Iris pigment epithelial cell (primary cell): ENCODE results near the gene RHNO1.
"Not testable (repeated sequence)": the region's sequence is repeated elsewhere in the genome, so short reads cannot be mapped to it uniquely, and the experiment has no call there.

ENCODE experiments used
- DNase-seq: peaks from one replicate; pipeline ENCODE4 v3.0.0-alpha.2; 2011; ENCODE audit warnings: low read depth

The RHNO1 gene

DNA sequence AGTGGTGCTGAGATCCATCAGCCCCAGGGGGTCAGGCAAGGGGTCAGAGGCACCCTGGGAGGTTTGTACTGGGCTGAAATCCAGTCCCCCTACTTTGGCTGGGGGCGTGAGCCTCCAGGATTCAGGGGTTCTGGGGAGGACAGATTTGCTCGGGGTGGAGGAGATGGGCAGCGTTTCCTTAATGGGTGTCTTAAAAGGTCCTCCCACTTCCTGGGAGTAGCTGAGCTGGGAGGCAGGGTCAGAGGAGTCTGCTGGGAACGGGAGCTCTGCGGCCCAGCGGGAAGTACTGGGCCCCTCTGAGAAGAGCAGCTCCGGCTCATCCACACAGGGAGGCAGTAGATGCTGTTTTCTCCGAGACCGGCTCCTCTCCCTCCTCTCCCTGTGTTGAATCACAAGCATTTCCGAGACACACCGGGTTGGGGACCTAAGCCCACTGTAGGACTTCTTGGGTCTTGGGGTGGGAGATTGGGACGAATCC lies 18.0 kb upstream of the RHNO1 start:
- peak; percentile 12 for DNase-seq

DNA sequence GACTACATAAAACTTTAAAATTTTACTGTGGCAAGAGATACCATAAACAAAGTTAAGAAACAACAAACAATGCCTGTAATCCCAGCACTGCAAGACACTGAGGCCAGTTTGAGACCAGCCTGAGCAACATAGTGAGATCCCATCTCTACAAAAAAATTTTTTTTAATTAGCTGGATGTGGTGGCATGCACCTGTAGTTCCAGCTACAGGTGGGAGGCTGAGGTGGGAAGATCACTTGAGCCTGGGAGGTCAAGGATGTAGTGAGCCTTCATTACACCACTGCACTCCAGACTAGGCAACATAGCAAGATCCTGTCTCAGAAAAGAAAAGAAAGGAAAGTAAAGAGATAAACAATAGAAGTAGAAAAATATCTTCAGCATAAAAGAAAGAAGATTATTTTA lies 16.9 kb upstream of the RHNO1 start:
- DNase-seq, result no peak

DNA sequence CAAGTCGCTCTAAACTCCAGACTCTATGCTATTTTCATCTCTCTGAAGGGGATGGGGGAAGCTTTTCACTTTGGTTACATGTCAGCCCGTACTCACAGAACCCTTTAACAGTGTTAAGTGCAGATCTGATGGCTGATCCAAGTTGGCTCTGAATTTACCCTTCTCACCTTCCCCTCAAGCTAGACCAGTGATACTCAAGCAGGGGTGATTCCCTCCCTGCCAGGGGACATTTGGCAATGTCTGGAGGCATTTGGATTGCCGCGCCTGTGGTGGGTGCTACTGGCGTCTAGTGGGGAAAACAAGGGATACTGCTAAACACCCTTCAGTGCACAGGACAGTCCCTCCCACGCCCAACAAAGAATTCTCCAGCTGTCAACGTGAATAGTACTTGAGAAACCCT lies 14.1 kb upstream of the RHNO1 start:
- DNase-seq, result no peak

DNA sequence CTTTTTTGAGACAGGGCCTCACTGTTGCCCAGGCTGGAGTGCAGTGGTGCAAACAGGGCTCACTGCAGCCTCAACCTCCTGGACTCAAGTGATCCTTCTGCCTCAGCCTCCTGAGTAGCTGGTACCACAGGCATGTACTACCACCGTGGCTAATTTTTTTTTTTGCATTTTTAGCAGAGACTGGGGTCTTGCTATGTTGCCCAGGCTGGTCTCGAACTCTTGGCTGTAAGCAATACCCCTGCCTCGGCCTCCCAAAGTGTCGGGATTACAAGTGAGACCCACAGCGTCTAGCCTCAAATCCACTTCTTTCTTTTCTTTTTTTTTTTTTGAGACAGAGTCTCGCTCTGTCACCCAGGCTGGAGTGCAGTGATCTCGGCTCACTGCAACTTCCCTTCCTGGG lies 13.6 kb upstream of the RHNO1 start:
- DNase-seq, result not testable (repeated sequence)

DNA sequence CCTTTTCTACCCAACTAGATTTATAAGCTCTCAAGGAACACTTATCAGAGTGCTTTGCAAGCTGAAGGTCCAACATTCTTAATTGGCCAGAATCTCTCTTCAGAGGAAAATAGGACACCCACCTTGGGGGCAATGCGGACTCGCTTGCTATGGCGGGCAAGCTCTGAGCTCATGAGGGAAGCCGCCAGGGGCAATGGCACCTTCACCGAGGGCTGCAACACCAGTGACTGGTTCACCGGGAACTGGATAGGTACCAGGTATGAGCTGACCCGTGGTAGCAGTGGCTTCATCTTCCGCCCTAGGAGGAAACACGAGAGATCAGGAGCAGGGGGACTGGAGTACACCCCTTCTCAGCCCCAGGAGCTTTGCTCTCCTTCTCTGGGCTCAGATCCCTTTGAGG lies 12.8 kb upstream of the RHNO1 start:
- DNase-seq, result no peak

DNA sequence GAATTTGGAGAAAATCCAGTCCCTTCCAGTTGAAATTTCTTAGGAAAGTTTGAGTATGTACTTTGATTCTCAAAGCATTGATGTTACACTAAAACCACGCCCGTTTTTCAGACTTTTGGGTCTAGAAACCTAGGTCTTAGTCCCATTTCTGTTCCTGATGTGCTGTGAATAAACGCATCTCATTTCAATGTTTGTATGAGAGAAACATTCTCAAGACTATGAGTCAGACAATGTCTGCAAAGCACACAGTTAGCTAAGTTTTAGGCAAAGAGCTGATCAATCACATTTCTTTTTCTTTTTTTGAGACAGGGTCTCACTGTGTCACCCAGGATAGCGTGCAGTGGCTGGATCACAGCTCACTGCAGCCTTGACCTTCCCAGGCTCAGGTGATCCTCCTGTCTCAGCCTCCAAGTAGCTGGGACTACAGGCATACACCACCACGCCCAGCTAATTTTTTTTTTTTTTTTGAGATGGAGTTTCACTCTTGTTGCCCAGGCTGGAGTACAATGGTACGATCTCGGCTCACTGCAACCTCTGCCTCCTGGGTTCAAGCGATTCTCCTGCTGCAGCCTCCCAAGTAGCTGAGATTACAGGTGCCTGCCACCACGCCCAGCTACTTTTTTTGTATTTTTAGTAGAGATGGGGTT lies 7.9 kb upstream of the RHNO1 start:
- DNase-seq, result peak; percentile 66

DNA sequence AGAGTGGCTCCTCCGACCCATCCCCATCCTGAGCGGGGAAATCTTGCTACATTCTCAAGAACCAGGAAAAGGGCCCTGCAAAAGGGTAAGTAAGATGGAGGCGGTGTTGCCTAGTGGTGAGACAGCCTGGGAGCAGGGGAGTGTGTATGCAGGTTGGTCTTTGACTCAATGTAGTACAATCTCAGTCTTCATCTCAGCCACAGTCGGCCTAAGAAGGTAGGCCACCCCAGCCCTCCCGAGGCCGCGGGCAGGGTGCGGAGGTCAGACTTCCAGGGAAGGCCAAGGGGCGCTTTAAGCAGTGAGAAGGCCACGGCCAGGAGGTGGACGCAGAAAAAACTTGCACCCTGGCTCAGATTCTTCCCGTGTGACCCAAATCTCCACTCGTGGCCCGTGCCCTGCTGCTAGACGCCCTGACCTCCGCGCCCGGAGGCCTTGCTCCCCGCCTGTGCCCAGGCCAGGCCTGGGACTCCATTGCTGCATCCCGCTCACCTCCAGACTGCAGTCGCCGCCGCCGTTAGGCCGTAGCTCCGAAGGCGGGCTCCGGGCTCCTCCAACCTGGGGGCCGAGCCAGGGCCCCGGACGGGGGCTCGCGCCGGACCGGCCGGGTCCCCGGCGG lies 484 bp upstream of the RHNO1 start:
- peak; percentile 29 for DNase-seq

DNA sequence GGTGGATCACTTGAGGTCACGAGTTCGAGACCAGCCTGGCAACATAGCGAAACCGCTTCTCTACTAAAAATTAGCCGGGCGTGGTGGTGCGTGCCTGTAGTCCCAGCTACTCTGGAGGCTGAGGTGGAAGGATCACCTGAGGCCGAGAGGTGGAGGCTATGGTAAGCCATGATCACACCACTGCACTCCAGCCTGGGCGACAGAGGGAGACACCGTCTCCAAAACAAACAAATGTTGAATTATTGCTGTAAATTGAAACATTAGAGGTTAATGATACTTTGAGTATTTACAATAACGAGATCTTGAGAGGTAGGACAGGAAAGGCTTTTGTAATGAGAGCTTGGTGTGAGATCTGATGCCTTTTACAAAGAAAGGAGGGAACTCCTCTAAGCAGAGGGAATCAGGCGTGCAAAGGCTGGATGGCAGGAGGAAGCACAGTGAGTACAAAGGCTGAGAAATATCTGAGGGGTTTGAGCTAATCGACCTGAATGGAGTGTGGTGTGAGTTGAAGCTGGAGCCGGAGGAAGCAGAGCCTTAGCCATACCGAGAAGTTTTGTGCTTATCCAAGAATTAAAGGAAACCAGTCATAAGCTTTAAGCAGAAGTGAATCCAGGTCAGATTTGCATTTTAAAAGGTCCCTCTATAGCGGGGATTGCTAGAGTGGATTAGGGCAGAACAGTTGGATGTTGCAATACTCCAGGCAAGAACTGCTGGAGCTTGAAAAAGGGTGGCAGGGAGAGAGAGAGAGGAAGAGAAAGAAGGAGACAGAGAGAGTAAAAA lies 1.1 kb downstream of the RHNO1 start:
- peak; percentile 82 for DNase-seq

DNA sequence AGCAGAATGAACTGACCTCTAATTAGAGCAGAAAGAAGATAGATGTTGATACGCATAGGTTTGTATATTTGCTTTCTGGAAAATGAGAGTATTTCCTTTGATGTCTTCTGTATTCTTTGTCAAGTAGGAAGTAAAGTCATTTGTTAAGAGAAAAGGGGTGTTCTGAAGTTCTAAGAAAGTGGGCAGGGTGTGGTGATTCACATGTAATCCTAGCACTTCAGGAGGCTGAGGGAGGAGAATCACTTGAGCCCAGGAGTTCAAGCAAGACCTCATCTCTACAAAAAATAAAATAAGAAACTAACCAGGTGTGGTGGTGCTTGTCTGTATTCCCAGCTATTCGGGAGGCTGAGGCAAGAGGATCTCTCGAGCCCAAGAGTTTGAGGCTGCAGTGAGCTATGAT lies 2.8 kb downstream of the RHNO1 start:
- peak; percentile 34 for DNase-seq

DNA sequence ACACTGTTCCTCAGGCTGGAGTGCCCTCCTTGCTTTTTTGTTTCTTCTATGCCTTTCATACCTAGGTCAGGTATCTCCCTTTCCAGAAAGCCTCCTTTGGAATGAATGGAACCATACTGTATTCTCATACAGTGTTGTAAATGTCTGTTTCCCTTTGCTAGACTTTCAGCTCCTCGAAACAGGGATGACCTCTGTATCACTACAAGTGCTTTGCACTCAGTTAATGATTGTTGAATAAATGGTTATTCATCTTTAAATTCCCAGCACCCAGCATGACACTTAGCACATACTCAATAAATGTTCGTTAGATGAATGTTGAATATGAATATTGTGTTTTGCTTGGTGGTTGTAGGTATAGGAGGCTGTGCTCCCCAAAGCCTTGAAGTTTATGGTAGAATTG lies 7.8 kb downstream of the RHNO1 start:
- DNase-seq, result no peak

DNA sequence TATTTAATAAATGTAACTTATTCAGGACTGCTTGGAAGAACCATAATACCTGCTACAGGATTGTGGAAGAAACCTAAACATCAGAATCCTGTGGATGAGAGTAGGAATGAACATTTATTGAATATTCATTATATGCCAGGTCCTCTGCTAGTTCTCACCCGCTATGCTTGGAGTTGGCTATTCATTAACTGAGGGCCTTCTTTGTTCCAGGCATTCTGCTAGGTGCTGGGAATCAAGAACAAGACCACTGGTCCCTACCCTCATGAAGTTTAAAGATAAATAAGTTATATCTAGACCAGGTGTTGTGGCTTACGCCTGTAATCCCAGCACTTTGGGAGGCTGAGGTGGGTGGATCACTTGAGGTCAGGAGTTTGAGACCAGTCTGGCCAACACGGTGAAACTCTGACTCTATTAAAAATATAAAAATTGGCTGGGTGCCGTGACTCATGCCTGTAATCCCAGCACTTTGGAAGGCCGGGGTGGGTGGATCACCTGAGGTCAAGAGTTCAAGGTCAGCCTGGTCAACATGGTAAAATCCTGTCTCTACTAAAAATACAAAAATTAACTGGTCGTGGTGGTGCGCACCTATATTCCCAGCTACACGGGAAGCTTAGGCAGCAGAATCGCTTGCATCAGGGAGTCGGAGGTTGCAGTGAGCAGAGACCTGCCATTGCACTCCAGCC lies 9.9 kb downstream of the RHNO1 start:
- DNase-seq, result no peak

DNA sequence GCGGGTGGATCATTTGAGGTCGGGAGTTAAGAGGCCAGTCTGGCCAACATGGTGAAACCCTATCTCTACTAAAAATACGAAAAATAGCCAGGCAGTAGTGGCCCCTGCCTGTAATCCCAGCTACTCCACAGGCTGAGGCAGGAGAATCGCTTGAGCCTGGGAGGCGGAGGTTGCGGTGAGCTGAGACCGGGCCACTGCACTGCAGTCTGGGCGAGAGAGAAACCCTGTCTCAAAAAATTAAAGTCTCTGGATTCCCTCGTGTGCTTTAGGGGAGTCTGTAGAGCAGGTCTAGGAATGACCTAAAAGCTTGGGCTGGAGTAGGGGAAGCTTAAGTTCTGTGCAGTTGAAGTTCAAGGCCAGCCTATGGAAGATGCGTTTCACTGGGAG lies 13.0 kb downstream of the RHNO1 start:
- DNase-seq, result no peak

DNA sequence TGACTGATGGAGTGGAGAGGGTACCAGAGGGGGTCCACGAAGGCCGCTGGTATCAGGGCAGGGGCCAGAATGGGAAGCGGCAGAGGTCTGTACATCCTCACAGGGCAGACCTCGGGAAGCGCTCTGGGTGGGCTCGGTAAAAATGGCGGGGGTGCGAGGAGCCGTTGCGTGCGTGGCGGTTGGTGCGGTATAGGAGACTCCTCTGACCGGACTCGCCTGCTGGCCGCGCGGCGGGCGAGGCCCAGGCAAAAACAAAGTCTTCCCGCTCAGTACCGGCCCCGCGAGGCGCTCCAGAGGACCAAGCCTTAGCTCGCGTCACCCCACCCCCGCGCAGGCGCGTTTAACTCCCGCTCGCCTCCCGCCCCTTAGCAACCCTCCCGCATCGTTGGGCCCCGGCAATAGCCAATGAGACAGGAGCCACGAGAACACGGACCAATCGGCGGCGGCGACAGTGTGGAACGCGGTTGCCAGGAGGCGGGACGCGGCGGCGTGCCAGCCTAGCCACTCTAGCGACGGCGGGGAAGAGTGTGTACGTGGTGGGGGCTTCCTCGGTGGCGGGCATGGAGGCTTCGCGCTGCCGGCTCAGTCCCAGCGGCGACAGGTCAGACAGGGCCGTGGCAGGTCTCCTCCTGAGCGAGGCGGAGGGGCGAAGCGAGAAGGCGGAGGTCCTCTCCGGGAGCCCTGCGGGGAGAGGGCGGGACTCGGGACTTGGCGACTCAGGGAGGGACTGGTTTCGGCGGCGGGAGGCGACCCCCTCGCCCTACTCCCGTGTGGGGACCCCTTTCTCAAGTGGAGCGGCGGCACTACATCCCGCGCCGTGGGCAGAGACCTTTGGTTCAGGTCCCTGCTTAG lies 13.6 kb downstream of the RHNO1 start, which contains the start of gene TULP3:
Gene TULP3, plus strand, starts transcription at position 504 of the 852 bp plus-strand sequence. Its CDS starts 57 bp downstream, at position 561.
- DNase-seq, result peak; percentile 97

DNA sequence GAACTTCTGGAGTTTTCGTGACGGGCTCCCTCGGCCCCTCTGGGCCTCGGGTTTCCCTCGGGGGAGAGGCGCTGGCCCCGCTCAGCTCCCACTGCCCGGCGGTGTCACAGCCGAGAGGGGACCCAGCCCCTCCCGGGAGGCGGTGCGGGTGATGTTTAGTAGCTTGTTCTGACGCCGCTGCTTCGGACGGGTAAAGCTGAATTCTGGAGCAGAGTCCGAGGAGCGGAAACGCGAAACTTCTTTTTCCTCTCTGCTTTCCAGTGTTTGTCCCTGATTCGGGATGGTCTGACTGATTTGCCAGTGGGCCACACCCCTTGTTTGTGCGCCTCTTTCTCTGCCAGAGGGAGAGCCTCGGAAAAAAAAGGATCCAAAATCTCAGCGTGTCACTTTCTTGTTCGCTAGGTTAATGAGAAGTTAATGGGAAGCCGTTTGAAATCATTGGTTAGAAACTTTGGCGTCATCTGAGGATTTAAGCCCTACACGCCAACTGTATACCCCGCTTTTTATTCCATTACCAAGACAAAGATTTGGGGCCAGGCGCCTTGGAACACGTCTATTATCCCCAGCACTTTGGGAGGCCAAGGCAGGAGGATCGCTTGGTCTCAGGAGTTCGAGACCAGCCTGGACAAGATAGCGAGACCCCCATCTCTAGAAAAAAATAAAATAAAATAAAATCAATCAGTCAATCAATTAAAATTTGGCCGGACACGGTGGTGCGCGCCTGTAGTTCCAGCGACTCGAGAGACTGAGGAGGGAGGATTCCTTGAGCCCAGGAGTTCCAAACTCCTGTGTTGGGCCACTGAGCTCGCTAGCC lies 14.4 kb downstream of the RHNO1 start:
- peak; percentile 56 for DNase-seq

DNA sequence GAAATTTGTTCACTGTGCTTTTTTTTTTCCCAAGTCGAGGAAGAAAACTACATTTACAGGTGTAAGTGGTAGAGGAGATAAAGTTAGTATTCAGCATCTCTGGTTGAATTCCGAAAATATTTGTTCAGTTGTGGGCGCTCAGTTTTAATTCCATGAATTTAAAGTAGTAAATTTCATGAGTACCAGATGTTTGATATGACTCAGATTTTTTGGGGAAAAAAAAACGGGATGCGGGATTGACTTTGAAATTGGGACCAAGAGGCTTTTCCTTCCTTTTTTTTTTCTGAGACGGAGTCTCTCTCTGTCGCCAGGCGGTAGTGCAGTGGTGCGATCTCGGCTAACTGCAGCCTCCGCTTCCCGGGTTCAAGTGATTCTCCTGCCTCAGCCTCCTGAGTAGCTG lies 15.2 kb downstream of the RHNO1 start:
- DNase-seq, result no peak

DNA sequence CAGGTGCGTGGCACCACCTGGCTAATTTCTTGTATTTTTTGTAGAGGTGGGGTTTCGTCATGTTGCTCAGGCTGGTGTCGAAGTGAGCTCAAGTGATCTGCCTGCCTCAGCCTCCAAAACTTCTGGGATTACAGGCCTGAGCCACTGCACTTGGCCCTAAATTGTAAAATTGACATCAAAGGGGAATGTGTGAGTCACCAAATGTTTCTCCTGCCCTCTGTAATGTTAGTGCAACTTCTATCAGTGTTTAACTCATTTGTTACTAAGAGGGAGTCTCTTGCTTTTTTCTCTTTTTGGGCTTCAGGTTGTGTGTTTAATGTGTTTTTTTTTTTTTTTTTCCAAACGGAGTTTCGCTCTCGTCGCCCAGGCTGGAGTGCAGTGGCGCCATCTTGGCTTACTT lies 16.0 kb downstream of the RHNO1 start:
- peak; percentile 88 for DNase-seq

DNA sequence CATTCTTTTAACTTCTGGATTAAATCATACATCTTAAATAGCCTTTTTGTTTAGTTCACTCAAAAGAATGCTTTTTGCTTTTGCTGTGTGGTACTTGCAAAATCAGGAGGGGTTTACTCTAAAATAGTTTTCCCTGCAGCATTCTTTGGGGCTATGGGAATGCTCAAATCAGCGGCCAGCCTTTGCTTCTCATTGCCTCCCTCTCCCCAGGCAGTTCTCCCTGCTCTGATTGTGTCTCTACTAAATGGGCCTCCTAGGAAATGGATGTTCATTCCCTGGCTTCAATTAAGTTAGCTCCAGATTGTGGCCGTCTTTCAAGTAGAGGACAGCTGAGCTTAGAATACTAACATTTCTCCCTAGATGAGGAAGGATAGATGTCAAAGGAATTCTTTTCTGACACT lies 18.0 kb downstream of the RHNO1 start:
- DNase-seq, result no peak

DNA sequence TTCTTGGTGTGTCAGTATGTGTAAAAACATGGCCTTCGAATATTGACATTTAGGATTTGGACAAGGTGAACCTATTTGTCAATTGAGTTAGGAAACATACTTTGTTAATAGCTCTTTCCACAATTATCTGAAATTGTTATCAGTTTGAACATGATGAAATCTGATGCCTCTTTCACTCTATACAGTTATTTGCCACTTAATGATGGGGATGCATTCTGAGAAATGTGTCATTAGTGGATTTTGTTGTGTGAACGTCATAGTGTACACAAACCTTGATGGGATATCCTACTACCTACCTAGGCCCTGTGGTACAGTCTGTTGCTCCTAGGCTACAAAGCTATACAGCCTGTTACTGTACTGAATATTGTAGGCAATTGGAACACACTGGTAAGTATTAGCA lies 18.5 kb downstream of the RHNO1 start:
- DNase-seq, result no peak

DNA sequence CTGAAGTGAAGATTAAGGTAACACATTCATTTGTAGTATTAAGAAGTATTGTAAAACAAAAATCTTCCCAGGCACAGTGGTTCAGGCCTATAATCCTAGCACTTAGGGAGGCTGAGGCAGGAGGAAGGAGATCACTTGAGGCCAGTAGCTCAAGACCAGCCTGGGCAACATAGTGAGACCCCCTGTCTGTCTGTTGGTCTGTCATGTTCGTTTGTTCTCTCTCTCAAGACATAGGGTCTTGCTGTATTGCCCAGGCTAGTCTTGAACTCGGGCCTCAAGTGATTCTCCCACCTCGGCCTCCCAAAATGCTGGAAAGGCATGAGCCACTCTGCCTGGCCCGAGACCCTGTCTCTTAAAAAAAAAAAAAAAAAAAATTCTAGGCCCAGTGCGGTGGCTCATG lies 20.4 kb downstream of the RHNO1 start:
- no peak for DNase-seq

DNA sequence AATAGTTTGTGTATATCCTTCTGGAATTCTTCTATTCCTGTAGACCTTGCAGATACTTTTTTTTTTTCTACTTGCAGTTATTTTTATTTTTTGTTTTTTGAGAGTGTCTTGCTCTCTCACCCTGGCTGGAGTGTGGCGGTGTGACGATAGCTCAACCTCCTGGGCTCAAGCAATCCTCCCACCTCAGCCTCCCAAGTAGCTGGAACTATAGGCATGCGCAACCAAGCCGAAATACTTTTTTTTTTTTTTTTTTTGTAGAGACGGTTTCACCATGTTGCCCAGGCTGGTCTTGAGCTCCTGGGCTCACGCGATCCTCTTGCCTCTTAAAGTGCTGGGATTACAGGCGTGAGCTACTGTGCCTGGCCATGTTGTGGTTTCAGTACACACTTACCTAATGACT lies 23.6 kb downstream of the RHNO1 start:
- no peak for DNase-seq
